HTR-8/SVneo (cell line): ENCODE results near the gene UBE2K.
A peak's percentile ranks its signal among the peaks of the same experiment; 100 is the strongest.
"Not testable (repeated sequence)": the region's sequence is repeated elsewhere in the genome, so short reads cannot be mapped to it uniquely, and the experiment has no call there.

Source experiments
- DNase-seq: peaks from one replicate; pipeline ENCODE4 v3.0.0; 2011; ENCODE audit warnings: low spot score, mixed read lengths; ENCODE audit not compliant: insufficient read length
- FAIRE-seq: peaks from 2 replicates; lab custom pipeline; 2011; peaks lifted over from hg19 to GRCh38; lab: Jason Lieb, UNC

Gene UBE2K

GRCh38 chr4:39685990-39686389, 11.9 kb upstream of the UBE2K start:
- DNase-seq, result no peak
- FAIRE-seq, result no peak

GRCh38 chr4:39687014-39687413, 10.9 kb upstream of the UBE2K start:
- DNase-seq, result no peak
- FAIRE-seq, result no peak

- FAIRE-seq (no peak), DNase-seq (no peak)
Observed at GRCh38 chr4:39689970-39690369, 8.0 kb upstream of the UBE2K start.

- FAIRE-seq, result no peak
Observed at GRCh38 chr4:39698424-39699009, 581 bp downstream of the UBE2K start.

GRCh38 chr4:39699687-39700409, 1.9 kb downstream of the UBE2K start:
- FAIRE-seq, result no peak
- no peak for DNase-seq

More at GRCh38 chr4:39698424-39699009, 581 bp downstream of the UBE2K start:
- DNase-seq, result peak; percentile 42

DNA sequence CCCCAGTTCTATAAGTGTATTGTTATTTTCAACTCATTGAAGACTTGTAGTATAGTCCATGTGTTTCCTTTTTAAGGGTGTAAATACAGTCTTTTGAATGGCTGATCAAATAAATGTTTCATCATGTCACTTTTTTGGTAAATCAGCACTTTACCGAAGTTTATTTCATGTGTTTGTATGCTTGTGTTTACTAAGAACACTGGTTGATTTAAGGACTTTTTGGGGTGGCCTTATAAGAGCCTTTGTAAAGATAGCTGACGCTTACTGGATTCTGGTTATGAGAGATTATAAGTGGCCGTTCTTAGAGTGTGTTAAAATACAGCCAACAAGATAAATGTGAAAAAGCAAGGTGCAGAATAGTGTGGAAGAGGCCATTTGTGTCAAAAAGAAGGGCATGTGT, 2.6 kb downstream of the UBE2K start:
- FAIRE-seq, result no peak
- DNase-seq, result no peak

GRCh38 chr4:39702716-39703115, 4.8 kb downstream of the UBE2K start:
- no peak for FAIRE-seq
- no peak for DNase-seq

DNA sequence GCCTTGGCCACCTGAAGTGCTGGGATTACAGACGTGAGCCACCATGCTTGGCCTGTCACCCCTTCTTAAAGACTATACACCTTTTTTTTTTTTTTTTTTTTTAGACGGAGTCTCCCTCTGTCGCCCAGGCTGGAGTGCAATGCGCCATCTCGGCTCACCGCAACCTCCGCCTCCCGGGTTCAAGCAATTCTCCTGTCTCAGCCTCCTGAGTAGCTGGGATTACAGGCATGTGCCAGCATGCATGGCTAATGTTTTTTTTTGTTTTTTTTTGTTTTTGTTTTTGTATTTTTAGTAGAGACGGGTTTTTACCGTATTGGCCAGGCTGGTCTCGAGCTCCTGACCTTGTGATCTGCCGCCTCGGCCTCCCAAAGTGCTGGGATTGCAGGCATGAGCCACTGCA, 6.9 kb downstream of the UBE2K start:
- FAIRE-seq, DNase-seq: not testable (repeated sequence)

GRCh38 chr4:39706334-39706733, 8.4 kb downstream of the UBE2K start:
- DNase-seq, result no peak
- FAIRE-seq, result no peak

- FAIRE-seq (peak; percentile 57), DNase-seq (no peak)
Observed at GRCh38 chr4:39706741-39707511, 9.0 kb downstream of the UBE2K start.

DNA sequence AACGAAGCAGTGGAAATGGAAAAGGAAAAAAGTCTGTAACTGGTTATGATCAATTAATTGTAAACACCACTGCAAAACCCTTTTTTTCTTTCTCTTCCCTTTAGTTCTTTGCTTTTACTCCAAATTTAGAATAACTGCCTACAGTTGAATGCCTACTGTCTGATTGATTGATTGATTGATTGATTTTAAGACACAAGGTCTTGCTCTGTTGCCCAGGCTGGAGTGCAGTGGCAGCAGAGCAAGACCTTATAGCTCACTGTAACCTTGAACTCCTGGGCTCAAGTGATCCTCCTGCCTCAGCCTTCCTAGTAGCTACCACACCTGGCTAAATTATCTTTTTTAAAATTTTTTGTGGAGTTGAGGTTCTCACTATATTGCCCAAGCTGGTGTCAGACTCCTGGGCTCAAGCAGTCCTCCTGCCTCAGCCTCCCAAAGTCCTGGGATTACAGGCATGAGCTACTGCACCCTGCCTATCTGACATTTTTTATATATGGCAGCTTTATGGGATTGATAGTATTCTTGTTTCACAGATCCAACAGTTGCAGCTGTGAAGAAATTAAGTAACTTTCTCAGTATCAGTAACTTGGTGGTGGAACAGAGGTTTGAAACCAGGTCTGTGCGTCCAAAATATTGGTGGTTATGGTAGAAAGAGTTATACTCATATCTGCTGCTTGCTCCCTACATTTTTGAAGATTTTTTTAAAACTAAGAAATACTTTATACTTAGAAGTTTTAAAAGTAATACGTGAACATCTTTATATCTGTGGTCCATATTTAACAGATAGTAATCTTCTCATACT, 12.4 kb downstream of the UBE2K start:
- no peak for FAIRE-seq
- no peak for DNase-seq

DNA sequence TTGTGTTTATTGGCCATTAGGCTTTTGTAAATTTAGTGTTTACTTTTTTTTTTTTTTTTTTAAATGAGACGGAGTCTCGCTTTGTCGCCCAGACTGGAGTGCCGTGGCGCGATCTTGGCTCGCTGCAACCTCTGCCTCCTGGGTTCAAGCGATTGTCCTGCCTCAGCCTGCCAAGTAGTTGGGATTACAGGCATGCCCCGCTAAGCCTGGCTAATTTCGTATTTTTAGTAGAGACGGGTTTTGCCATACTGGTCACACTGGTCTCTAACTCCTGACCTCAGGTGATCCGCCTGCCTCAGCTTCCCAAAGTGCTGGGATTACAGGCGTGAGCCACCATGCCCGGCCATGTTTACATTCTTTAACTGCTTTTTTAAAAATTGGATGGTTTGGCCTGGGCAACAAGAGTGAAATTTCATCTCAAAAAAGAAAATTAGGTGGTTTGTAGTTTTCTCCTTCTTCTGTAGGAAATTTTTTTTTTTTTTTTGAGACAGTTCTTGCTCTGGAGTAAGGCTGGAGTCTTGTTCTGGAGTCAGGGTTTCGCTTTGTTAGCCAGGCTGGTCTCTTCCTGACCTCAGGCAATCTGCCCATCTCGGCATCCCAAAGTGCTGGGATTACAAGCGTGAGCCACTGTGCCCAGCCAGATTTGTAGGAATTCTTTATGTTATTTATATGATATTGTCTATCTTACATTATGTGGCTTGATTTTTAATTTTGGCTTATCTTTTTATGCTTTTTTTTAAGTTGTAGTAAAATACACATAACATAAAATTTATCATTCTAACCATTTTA, 15.1 kb downstream of the UBE2K start:
- no peak for FAIRE-seq
- DNase-seq, result no peak

DNA sequence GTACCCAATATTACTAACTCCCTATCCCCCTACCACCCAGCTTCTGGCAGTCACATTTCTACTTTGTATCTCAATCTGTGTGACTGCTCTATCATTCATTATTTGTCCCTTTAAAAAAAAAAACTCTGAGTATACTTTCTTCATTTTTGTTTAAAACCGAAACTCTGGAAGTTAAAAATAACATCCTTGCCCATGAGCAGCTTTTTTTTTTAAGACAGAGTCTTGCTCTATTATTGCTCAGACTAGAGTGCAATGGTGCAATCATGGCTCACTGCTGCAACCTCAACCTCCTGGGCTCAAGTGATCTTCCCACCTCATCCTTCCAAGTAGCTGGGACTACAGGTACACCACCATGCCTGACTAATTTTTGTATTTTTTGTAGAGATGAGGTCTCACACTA, 15.8 kb downstream of the UBE2K start:
- FAIRE-seq (no peak), DNase-seq (no peak)

DNA sequence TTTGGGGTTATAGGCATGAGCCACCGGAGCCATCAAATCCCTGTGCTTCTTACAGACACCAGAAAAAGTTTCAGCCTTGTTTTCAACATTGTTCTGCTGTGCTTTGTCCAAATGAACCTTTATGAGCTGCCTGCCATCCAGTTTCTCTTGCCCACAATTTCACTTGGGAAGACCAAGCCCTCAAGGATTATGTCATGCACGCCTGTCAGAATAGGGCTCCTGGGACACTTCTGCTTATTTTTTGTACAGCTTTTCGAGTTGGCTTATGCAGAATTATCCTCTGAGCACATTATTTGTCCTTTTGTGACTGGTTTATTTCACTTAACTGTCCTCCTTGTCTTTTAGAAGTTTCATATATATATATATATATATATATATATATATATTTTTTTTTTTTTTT, 16.2 kb downstream of the UBE2K start:
- no peak for DNase-seq
- no peak for FAIRE-seq

DNA sequence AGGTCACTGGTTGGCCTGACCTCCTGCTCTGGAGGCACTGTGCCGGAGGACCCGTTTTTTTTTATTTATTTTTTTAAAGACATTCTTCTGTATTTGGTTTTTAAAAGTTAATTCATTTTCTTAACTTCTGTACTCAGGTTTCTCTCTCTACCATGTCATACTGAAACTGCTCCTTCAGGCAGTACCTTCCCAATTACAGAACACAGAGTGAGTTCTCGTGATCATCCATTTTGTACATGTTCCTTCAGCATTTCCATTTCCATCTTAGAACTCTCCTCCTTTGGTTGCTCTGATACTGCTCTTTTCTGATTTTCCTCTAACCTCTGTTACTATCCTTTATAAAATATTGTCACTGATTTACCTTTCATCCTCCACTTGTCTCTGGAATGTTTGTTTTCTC, 17.9 kb downstream of the UBE2K start:
- FAIRE-seq, result no peak

DNA sequence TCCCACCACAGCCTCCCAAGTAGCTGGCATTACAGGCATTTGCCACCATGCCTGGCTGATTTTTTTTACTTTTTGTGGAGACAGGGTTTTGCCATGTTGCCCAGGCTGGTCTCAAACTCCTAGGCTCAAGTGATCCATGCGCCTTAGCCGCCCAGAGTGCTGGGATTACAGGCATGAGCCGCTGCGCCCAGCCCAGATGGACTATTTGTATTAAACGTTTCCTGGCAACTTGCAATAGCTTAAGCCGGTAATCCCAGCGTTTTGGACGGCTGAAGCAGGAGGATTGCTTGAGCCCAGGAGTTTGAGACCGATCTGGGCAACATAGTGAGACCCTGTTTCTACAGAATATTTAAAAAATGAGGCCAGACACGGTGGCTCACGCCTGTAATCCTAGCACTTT, 18.4 kb downstream of the UBE2K start:
- FAIRE-seq, result no peak
- no peak for DNase-seq

More for the DNA sequence above, 17.9 kb downstream of the UBE2K start:
- no peak for DNase-seq

DNA sequence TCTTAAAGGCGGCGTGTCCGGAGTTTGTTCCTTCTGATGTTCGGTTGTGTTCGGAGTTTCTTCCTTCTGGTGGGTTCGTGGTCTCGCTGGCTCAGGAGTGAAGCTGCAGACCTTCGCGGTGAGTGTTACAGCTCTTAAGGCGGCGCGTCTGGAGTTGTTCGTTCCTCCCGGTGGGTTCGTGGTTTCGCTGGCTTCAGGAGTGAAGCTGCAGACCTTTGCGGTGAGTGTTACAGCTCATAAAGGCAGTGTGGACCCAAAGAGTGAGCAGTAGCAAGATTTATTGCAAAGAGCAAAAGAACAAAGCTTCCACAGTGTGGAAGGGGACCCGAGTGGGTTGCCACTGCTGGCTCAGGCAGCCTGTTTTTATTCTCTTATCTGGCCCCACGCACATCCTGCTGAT, 19.8 kb downstream of the UBE2K start:
- not testable (repeated sequence) for FAIRE-seq, DNase-seq

GRCh38 chr4:39718366-39719323, 20.7 kb downstream of the UBE2K start:
- no peak for DNase-seq
- no peak for FAIRE-seq
